IMR-90 (cell line): ENCODE data around the gene FLYWCH1. TPM values are rescaled to one million over a fixed set of nuclear protein-coding genes. Genes with fewer than 3 reads are reported as not detected.

ENCODE experiments used
- ATAC-seq: fragments of 200-7000 bp; cut with Tn5 transposase; 2 replicates; pipeline ENCODE4 v1.9.1; 2020; ENCODE audit warnings: low read depth, mild to moderate bottlenecking, moderate library complexity
- BruUV-seq: library from RNA; stranded (reverse); fragments of 400-500 nt; replicated peaks from 2 replicates; lab custom pipeline; 2021; lab: Mats Ljungman, UMichigan
- CTCF ChIA-PET: fragments of 300-600 bp; formaldehyde crosslinking; extraction: SDS; loops from one replicate; lab custom pipeline; 2021; ENCODE audit warnings: antibody characterized with exemption; lab: Yijun Ruan, JAX
- POLR2A ChIA-PET: fragments of 300-600 bp; sonication (Branson Sonifier 250); formaldehyde crosslinking; loops from one replicate; lab custom pipeline; 2022; ENCODE audit warnings: antibody characterized with exemption; ENCODE audit not compliant: unreplicated experiment; lab: Charles Lee
- DNase-seq: peaks from one replicate; pipeline ENCODE4 v3.0.0; 2013
- H2AFZ ChIP-seq: replicated peaks from 2 replicates; pipeline ENCODE3; 2013; ENCODE audit warnings: low read length, mild to moderate bottlenecking; ENCODE audit not compliant: poor library complexity
- H2AK5ac ChIP-seq: 2 replicates; pipeline ENCODE4 v1.6.1; 2013; ENCODE audit warnings: low read depth, low read length, inconsistent platforms
- H2AK9ac ChIP-seq: replicated peaks from 2 replicates; pipeline ENCODE3; 2013; ENCODE audit warnings: mild to moderate bottlenecking, low read depth, low read length, moderate library complexity; ENCODE audit not compliant: poor library complexity
- H2BK120ac ChIP-seq: 2 replicates; pipeline ENCODE4 v1.6.1; 2013; ENCODE audit warnings: low read depth, low read length, inconsistent platforms
- H2BK15ac ChIP-seq: 3 replicates; pipeline ENCODE4 v1.6.1; 2013; ENCODE audit warnings: low read depth, low read length, inconsistent platforms
- H2BK20ac ChIP-seq: 2 replicates; pipeline ENCODE4 v1.6.1; 2013; ENCODE audit warnings: low read depth, mild to moderate bottlenecking, inconsistent platforms, low read length, moderate library complexity
- H2BK5ac ChIP-seq: 2 replicates; pipeline ENCODE4 v1.6.1; 2013; ENCODE audit warnings: mild to moderate bottlenecking, low read depth, low read length, inconsistent platforms; ENCODE audit not compliant: poor library complexity, severe bottlenecking
- H3K14ac ChIP-seq: replicated peaks from 2 replicates; pipeline ENCODE4 v1.6.1; 2013; ENCODE audit warnings: low read depth, low read length, inconsistent platforms
- H3K18ac ChIP-seq: 2 replicates; pipeline ENCODE4 v1.6.1; 2013; ENCODE audit warnings: low read depth, low read length, control low read depth
- H3K23ac ChIP-seq: 2 replicates; pipeline ENCODE4 v1.6.1; 2013; ENCODE audit warnings: low read depth, low read length, inconsistent platforms
- H3K27ac ChIP-seq: 2 replicates; pipeline ENCODE4 v1.5.1; 2013; ENCODE audit warnings: mild to moderate bottlenecking, control low read depth, low read length; ENCODE audit not compliant: insufficient read depth
- H3K27me3 ChIP-seq: 2 replicates; pipeline ENCODE4 v1.6.1; 2013; ENCODE audit warnings: low read length; ENCODE audit not compliant: control insufficient read depth, insufficient read depth
- H3K36me3 ChIP-seq: 2 replicates; pipeline ENCODE4 v1.6.1; 2013; ENCODE audit warnings: low read length, mixed read lengths; ENCODE audit not compliant: control insufficient read depth, insufficient read depth
- H3K4ac ChIP-seq: 2 replicates; pipeline ENCODE4 v1.6.1; 2013; ENCODE audit warnings: low read depth, low read length, inconsistent platforms
- H3K4me1 ChIP-seq: 2 replicates; pipeline ENCODE4 v1.6.1; 2013; ENCODE audit warnings: low read length, mixed read lengths; ENCODE audit not compliant: control insufficient read depth, insufficient read depth
- H3K4me2 ChIP-seq: 2 replicates; pipeline ENCODE4 v1.6.1; 2013; ENCODE audit warnings: low read depth, mild to moderate bottlenecking, control low read depth, low read length, moderate library complexity
- H3K4me3 ChIP-seq: 2 replicates; pipeline ENCODE4 v1.5.1; 2013; ENCODE audit warnings: low read depth, mild to moderate bottlenecking, control low read depth, low read length, moderate library complexity; ENCODE audit not compliant: insufficient read depth
- H3K56ac ChIP-seq: 2 replicates; pipeline ENCODE4 v1.6.1; 2013; ENCODE audit warnings: low read length, inconsistent platforms; ENCODE audit not compliant: insufficient read depth; ENCODE audit errors: extremely low read depth
- H3K79me1 ChIP-seq, 2 experiments: 2 replicates each; pipeline ENCODE4 v1.6.1; 2013; ENCODE audit warnings: low read length in 2 of 2, inconsistent platforms in 1 of 2, low read depth in 1 of 2
- H3K9ac ChIP-seq: 2 replicates; pipeline ENCODE4 v1.6.1; 2013; ENCODE audit warnings: low read depth, low read length, control low read depth
- H3K9me1 ChIP-seq: 2 replicates; pipeline ENCODE4 v1.6.1; 2013; ENCODE audit warnings: low read length, inconsistent platforms; ENCODE audit not compliant: insufficient read depth
- H3K9me3 ChIP-seq: 2 replicates; pipeline ENCODE4 v1.6.1; 2013; ENCODE audit warnings: low read length; ENCODE audit not compliant: control insufficient read depth, insufficient read depth
- H4K20me1 ChIP-seq: 2 replicates; pipeline ENCODE4 v1.6.1; 2013; ENCODE audit warnings: low read length, inconsistent platforms; ENCODE audit not compliant: insufficient read depth
- H4K5ac ChIP-seq: 2 replicates; pipeline ENCODE4 v1.6.1; 2013; ENCODE audit warnings: mild to moderate bottlenecking, low read depth, low read length, control low read depth
- H4K8ac ChIP-seq, 2 experiments: 2 replicates each; pipeline ENCODE4 v1.6.1; 2013; ENCODE audit warnings: low read depth in 2 of 2, low read length in 2 of 2, control low read depth in 1 of 2, inconsistent platforms in 1 of 2
- H4K91ac ChIP-seq: 2 replicates; pipeline ENCODE4 v1.6.1; 2013; ENCODE audit warnings: low read depth, low read length, inconsistent platforms; ENCODE audit not compliant: insufficient read depth
- CEBPB ChIP-seq: IDR thresholded peaks from 2 replicates; pipeline ENCODE4 v1.6.1; 2012; ENCODE audit warnings: low read depth, low read length, improper control_type of control experiment
- CHD1 ChIP-seq: IDR thresholded peaks from 2 replicates; pipeline ENCODE4 v1.6.1; 2012; ENCODE audit warnings: low read depth, low read length, improper control_type of control experiment
- FOS ChIP-seq: fragments of 150-350 bp; IDR thresholded peaks from 2 replicates; pipeline ENCODE4 v1.6.1; 2016; ENCODE audit warnings: low read depth, low read length
- MXI1 ChIP-seq: IDR thresholded peaks from 2 replicates; pipeline ENCODE4 v1.6.1; 2012; ENCODE audit warnings: low read depth, mild to moderate bottlenecking, low read length, moderate library complexity, borderline replicate concordance
- POLR2A ChIP-seq: IDR thresholded peaks from 2 replicates; pipeline ENCODE4 v1.6.1; 2012; ENCODE audit warnings: mild to moderate bottlenecking, low read depth, low read length
- RAD21 ChIP-seq: IDR thresholded peaks from 2 replicates; pipeline ENCODE4 v1.6.1; 2012; ENCODE audit warnings: low read length, improper control_type of control experiment
- RCOR1 ChIP-seq: IDR thresholded peaks from 2 replicates; pipeline ENCODE4 v1.6.1; 2012; ENCODE audit warnings: mild to moderate bottlenecking, low read length, improper control_type of control experiment; ENCODE audit not compliant: insufficient replicate concordance
- RFX5 ChIP-seq: IDR thresholded peaks from 2 replicates; pipeline ENCODE4 v1.8.0; 2012; ENCODE audit warnings: low read depth, mild to moderate bottlenecking, low read length, moderate library complexity
- SMC3 ChIP-seq: fragments of 150-350 bp; IDR thresholded peaks from 2 replicates; pipeline ENCODE4 v1.6.1; 2016; ENCODE audit warnings: low read depth, mild to moderate bottlenecking, antibody characterized with exemption, low read length, moderate library complexity
- WGBS, 2 experiments: methylation state at CpG; one replicate each; pipeline versions ENCODE4 v1.1.5 to v1.1.7; 2013; ENCODE audit warnings: missing lambda C conversion rate in 2 of 2; ENCODE audit not compliant: insufficient read length in 1 of 2; ENCODE audit errors: extremely low coverage in 2 of 2; 5-methylcytosine and 5-hydroxymethylcytosine counted together
- dilution Hi-C: fragments of 300-500 bp; cut with HindIII; formaldehyde crosslinking; loops from one replicate; pipeline ENCODE4 v1.14.3; 2018; ENCODE audit warnings: low sequenced_read_pairs; ENCODE audit not compliant: unreplicated experiment
- in situ Hi-C: fragments of 300-500 bp; cut with MboI; formaldehyde crosslinking; loops from 3 replicates; pipeline ENCODE4 v1.14.3; 2019; ENCODE audit warnings: low sequenced_read_pairs, inconsistent platforms, mixed read lengths
- intact Hi-C: fragments of 100-400 bp; cut with micrococcal nuclease; formaldehyde crosslinking; loops from 2 replicates; pipeline ENCODE4 v1.10.0; 2022
- polyA plus RNA-seq, 3 experiments: library from polyadenylated mRNA; depleted of rRNA; stranded (reverse); fragments of >200 nt; gene quantifications; 2 replicates each; pipeline ENCODE4 v1.2.3, GENCODE V29; 2012; ENCODE audit warnings: low replicate concordance in 1 of 3
- total RNA-seq: library from RNA; depleted of rRNA; stranded (reverse); fragments of >200 nt; gene quantifications from 2 replicates; pipeline ENCODE4 v1.2.3, GENCODE V29; 2012
- TF ChIP-seq, protein P1 (sequence below): conservative IDR thresholded peaks from 2 replicates; pipeline ENCODE4 v1.5.1; 2012; ENCODE audit warnings: mild to moderate bottlenecking, low read depth, low read length, improper control_type of control experiment
- TF ChIP-seq, protein P2 (sequence below): fragments of 150-350 bp; IDR thresholded peaks from 2 replicates; pipeline ENCODE4 v1.6.1; 2016; ENCODE audit warnings: low read depth, mild to moderate bottlenecking, low read length, moderate library complexity, borderline replicate concordance

FLYWCH1 gene
- total and polyA plus RNA-seq, 2 of the 4 experiments (the other 2 are of a cell fraction) = 14.3 to 25.2 TPM

DNA sequence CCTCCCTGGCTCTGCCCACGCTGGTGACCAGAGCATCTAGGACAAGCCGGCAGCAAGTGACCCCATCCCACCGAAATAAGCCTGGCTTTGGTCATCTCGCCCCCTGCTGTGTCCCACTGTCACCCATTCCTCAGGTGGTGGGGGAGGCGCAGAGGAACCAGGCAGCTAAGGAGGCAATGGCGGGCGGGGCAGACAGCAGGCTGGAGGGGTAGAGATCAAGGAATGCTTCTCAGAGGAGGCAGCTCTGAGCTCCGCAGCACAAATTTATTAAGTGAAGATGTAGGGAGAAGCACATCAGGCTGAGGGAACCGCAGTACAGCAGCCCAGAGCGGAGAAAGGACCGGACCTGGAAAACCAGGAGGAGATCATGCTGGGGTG lies 44.8 kb downstream of the FLYWCH1 start:
- Histone ChIP-seq H2BK15ac (no peak overlapping the region), H3K27ac (no peak overlapping the region), H4K20me1 (no peaks in the 10 kb centered on the region), H3K4me1 (no peaks in the 10 kb centered on the region), H3K9ac (no peak overlapping the region), H2BK120ac (no peak overlapping the region), H3K36me3 (no peaks in the 10 kb centered on the region), H3K14ac (no peak overlapping the region), H3K27me3 (peaks cover 47% of the 10 kb centered on the region), H4K5ac (no peak overlapping the region), H2AFZ (no peak overlapping the region), H3K4me2 (no peak overlapping the region), H3K9me1 (no peaks in the 10 kb centered on the region), H4K8ac (no peak overlapping the region), H3K56ac (no peak overlapping the region), H3K79me1 (no peaks in the 10 kb centered on the region), H2BK5ac (no peak overlapping the region), H3K4ac (no peak overlapping the region), H3K9me3 (no peaks in the 10 kb centered on the region), H3K23ac (no peak overlapping the region), H3K4me3 (no peak overlapping the region), H3K18ac (no peak overlapping the region), H2AK5ac (no peak overlapping the region), H4K91ac (no peak overlapping the region), H2AK9ac (no peak overlapping the region), H2BK20ac (no peak overlapping the region)
- 78% methylated on average over 2 of the region's 11 CpGs; no CpG with 5 or more reads in 1 of the 2 experiments for WGBS, 2 experiments
- dilution Hi-C loops = no loop called here
- in situ Hi-C loops = no loop called here
- ATAC-seq (no peak), DNase-seq (no peak)
- POLR2A ChIA-PET = no interaction called here
- intact Hi-C loops = no loop called here
- CTCF ChIA-PET = no interaction called here
- no TSS peak for BruUV-seq
- TF ChIP-seq RFX5 (no peak), FOS (no peak), RAD21 (no peak), POLR2A (no peak), SMC3 (no peak), CEBPB (no peak), MXI1 (no peak), CHD1 (no peak), RCOR1 (no peak)
- TF ChIP-seq, protein P1, sequence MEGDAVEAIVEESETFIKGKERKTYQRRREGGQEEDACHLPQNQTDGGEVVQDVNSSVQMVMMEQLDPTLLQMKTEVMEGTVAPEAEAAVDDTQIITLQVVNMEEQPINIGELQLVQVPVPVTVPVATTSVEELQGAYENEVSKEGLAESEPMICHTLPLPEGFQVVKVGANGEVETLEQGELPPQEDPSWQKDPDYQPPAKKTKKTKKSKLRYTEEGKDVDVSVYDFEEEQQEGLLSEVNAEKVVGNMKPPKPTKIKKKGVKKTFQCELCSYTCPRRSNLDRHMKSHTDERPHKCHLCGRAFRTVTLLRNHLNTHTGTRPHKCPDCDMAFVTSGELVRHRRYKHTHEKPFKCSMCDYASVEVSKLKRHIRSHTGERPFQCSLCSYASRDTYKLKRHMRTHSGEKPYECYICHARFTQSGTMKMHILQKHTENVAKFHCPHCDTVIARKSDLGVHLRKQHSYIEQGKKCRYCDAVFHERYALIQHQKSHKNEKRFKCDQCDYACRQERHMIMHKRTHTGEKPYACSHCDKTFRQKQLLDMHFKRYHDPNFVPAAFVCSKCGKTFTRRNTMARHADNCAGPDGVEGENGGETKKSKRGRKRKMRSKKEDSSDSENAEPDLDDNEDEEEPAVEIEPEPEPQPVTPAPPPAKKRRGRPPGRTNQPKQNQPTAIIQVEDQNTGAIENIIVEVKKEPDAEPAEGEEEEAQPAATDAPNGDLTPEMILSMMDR = no peak
- TF ChIP-seq, protein P2, sequence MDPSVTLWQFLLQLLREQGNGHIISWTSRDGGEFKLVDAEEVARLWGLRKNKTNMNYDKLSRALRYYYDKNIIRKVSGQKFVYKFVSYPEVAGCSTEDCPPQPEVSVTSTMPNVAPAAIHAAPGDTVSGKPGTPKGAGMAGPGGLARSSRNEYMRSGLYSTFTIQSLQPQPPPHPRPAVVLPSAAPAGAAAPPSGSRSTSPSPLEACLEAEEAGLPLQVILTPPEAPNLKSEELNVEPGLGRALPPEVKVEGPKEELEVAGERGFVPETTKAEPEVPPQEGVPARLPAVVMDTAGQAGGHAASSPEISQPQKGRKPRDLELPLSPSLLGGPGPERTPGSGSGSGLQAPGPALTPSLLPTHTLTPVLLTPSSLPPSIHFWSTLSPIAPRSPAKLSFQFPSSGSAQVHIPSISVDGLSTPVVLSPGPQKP = no peak
